ENCODE measurements around the gene ARRB1. TPM values are rescaled to one million over a fixed set of nuclear protein-coding genes. Genes with fewer than 3 reads are reported as not detected.
"Not testable (repeated sequence)": the region's sequence is repeated elsewhere in the genome, so short reads cannot be mapped to it uniquely, and the experiment has no call there.

Gene ARRB1
- total and polyA plus RNA-seq, 9 donors, result 14.0 to 22.7 (median 20.6) TPM

- WGBS (ENCODE audit: insufficient coverage), result 20% methylated on average over 4 of the region's 8 CpGs
These were observed 37.8 kb downstream of the ARRB1 start for GRCh38 chr11:75313513-75314272.

GRCh38 chr11:75312346-75312745 lies 39.1 kb downstream of the ARRB1 start:
- Histone ChIP-seq H3K9me3 (replicated peaks; ENCODE audit: control insufficient read depth, low read depth, low read length) (no peaks in the 10 kb centered on the region), H3K27me3 (ENCODE audit: control insufficient read depth, insufficient read depth, low read length) (no peaks in the 10 kb centered on the region), H3K4me1 (ENCODE audit: control insufficient read depth, insufficient read depth, low read length) (peaks cover 38% of the 10 kb centered on the region), H3K4me3 (ENCODE audit: low read length) (no peak overlapping the region), H3K36me3 (ENCODE audit: control insufficient read depth, insufficient read depth, low read length) (peaks cover 5% of the 10 kb centered on the region), H3K27ac (ENCODE audit: low read length) (peak overlapping the region; percentile 88)
- no peak for DNase-seq
- WGBS (ENCODE audit: insufficient coverage), result 80% methylated on average over 1 of the region's 2 CpGs

More at GRCh38 chr11:75313513-75314272, 37.8 kb downstream of the ARRB1 start:
- Histone ChIP-seq H3K4me1 (ENCODE audit: control insufficient read depth, insufficient read depth, low read length) (peaks cover 39% of the 10 kb centered on the region), H3K9me3 (replicated peaks; ENCODE audit: control insufficient read depth, low read depth, low read length) (no peaks in the 10 kb centered on the region), H3K4me3 (ENCODE audit: low read length) (no peak overlapping the region), H3K27me3 (ENCODE audit: control insufficient read depth, insufficient read depth, low read length) (no peaks in the 10 kb centered on the region), H3K36me3 (ENCODE audit: control insufficient read depth, insufficient read depth, low read length) (peaks cover 5% of the 10 kb centered on the region), H3K27ac (ENCODE audit: low read length) (peak overlapping the region; percentile 88)
- peak; percentile 87 for DNase-seq

DNA sequence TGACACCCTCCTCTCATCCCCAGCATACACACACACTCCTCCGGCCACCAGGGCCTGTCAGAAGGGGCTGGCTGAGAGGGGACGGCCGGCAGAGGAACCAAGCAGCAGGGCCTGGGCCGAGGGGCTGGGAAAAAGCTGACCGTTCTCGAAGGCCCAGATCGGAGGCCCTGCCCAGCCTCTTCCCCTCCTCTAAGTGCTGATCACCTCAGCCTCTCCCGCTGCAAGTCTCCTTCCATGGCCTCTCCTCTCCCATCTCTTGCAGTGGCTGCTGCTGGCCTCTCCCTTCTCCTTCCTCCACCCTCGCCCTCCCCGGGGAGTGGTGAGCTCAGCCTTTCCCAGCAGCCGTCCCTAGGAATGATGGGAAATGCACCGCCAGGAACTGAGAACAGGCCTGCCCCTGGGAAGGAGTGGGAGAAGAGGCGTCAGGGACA lies 39.6 kb downstream of the ARRB1 start:
- 23% methylated on average over 8 of the region's 13 CpGs for WGBS (ENCODE audit: insufficient coverage)
- DNase-seq, result peak; percentile 97
- peak overlapping the region; percentile 88 for H3K27ac ChIP-seq (ENCODE audit: low read length)
- H3K4me3 ChIP-seq (ENCODE audit: low read length), result peak overlapping the region; percentile 33
- H3K9me3 ChIP-seq (replicated peaks; ENCODE audit: control insufficient read depth, low read depth, low read length), result no peaks in the 10 kb centered on the region
- peaks cover 5% of the 10 kb centered on the region for H3K36me3 ChIP-seq (ENCODE audit: control insufficient read depth, insufficient read depth, low read length)
- no peaks in the 10 kb centered on the region for H3K27me3 ChIP-seq (ENCODE audit: control insufficient read depth, insufficient read depth, low read length)
- H3K4me1 ChIP-seq (ENCODE audit: control insufficient read depth, insufficient read depth, low read length), result peaks cover 41% of the 10 kb centered on the region

DNA sequence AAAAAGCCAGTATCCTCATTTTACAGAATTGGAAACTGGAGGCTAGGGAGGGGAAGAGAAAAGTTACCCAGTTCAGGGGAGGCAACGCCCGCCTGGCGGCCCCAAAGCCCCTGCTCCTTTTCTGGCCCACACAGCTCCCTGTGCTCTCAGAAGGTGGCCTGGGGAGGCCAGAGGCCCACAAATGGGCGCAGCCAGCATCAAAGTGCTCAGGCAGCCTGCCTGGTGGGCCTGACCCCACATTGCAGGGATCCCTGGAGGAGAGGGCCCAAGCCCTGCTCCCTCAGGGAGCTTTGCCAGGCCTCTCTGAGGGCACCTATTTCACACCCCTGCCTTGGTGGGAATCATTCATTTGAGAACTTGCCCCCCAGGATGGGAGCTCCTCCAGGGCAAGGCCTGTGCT lies 42.5 kb downstream of the ARRB1 start:
- H3K9me3 ChIP-seq (replicated peaks; ENCODE audit: control insufficient read depth, low read depth, low read length), result no peaks in the 10 kb centered on the region
- no peak for DNase-seq
- peaks cover 5% of the 10 kb centered on the region for H3K36me3 ChIP-seq (ENCODE audit: control insufficient read depth, insufficient read depth, low read length)
- peaks cover 40% of the 10 kb centered on the region for H3K4me1 ChIP-seq (ENCODE audit: control insufficient read depth, insufficient read depth, low read length)
- H3K27ac ChIP-seq (ENCODE audit: low read length), result no peak overlapping the region
- no peaks in the 10 kb centered on the region for H3K27me3 ChIP-seq (ENCODE audit: control insufficient read depth, insufficient read depth, low read length)
- H3K4me3 ChIP-seq (ENCODE audit: low read length), result no peak overlapping the region
- WGBS (ENCODE audit: insufficient coverage), result 93% methylated on average over 4 of the region's 4 CpGs

DNA sequence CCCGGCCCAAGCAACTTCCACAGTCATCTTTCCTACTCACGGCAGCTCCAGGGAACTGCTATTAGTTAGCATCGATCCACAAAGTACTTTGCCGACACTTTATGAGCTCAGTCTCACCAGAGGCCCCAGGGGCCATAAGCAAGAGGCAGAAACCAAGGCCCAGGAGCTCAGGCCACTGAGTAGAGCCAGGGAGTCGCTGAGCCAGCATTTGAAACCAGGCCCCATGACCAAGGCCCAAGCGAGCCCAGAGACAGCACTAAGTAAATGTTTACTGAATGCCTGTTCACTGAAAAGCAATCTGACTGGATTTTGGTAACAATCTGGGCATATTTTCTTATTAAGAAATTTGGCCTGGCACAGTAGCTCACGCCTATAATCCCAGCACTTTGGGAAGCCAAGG lies 43.3 kb downstream of the ARRB1 start:
- no peak for DNase-seq
- Histone ChIP-seq H3K4me1 (ENCODE audit: control insufficient read depth, insufficient read depth, low read length) (peaks cover 31% of the 10 kb centered on the region), H3K27me3 (ENCODE audit: control insufficient read depth, insufficient read depth, low read length) (no peaks in the 10 kb centered on the region), H3K4me3 (ENCODE audit: low read length) (no peak overlapping the region), H3K36me3 (ENCODE audit: control insufficient read depth, insufficient read depth, low read length) (peaks cover 5% of the 10 kb centered on the region), H3K27ac (ENCODE audit: low read length) (no peak overlapping the region), H3K9me3 (replicated peaks; ENCODE audit: control insufficient read depth, low read depth, low read length) (no peaks in the 10 kb centered on the region)
- 71% methylated on average over 6 of the region's 7 CpGs for WGBS (ENCODE audit: insufficient coverage)

GRCh38 chr11:75307058-75307457 lies 44.4 kb downstream of the ARRB1 start:
- Histone ChIP-seq H3K27ac (ENCODE audit: low read length) (peak overlapping the region; percentile 9), H3K9me3 (replicated peaks; ENCODE audit: control insufficient read depth, low read depth, low read length) (no peaks in the 10 kb centered on the region), H3K4me1 (ENCODE audit: control insufficient read depth, insufficient read depth, low read length) (peaks cover 28% of the 10 kb centered on the region), H3K4me3 (ENCODE audit: low read length) (no peak overlapping the region), H3K27me3 (ENCODE audit: control insufficient read depth, insufficient read depth, low read length) (no peaks in the 10 kb centered on the region), H3K36me3 (ENCODE audit: control insufficient read depth, insufficient read depth, low read length) (peaks cover 5% of the 10 kb centered on the region)
- 100% methylated on average over 1 of the region's 3 CpGs for WGBS (ENCODE audit: insufficient coverage)
- DNase-seq, result no peak

GRCh38 chr11:75306529-75306928 lies 44.9 kb downstream of the ARRB1 start:
- 75% methylated on average over 8 of the region's 10 CpGs for WGBS (ENCODE audit: insufficient coverage)
- Histone ChIP-seq H3K27me3 (ENCODE audit: control insufficient read depth, insufficient read depth, low read length) (no peaks in the 10 kb centered on the region), H3K4me3 (ENCODE audit: low read length) (no peak overlapping the region), H3K27ac (ENCODE audit: low read length) (peak overlapping the region; percentile 9), H3K4me1 (ENCODE audit: control insufficient read depth, insufficient read depth, low read length) (peaks cover 30% of the 10 kb centered on the region), H3K36me3 (ENCODE audit: control insufficient read depth, insufficient read depth, low read length) (peaks cover 5% of the 10 kb centered on the region), H3K9me3 (replicated peaks; ENCODE audit: control insufficient read depth, low read depth, low read length) (no peaks in the 10 kb centered on the region)
- no peak for DNase-seq

GRCh38 chr11:75305993-75306392 lies 45.5 kb downstream of the ARRB1 start:
- Histone ChIP-seq H3K27me3 (ENCODE audit: control insufficient read depth, insufficient read depth, low read length) (no peaks in the 10 kb centered on the region), H3K27ac (ENCODE audit: low read length) (no peak overlapping the region), H3K9me3 (replicated peaks; ENCODE audit: control insufficient read depth, low read depth, low read length) (no peaks in the 10 kb centered on the region), H3K4me3 (ENCODE audit: low read length) (no peak overlapping the region), H3K4me1 (ENCODE audit: control insufficient read depth, insufficient read depth, low read length) (peaks cover 31% of the 10 kb centered on the region), H3K36me3 (ENCODE audit: control insufficient read depth, insufficient read depth, low read length) (peaks cover 5% of the 10 kb centered on the region)
- no peak for DNase-seq
- WGBS (ENCODE audit: insufficient coverage), result 85% methylated on average over 5 of the region's 6 CpGs

- no peak overlapping the region for H3K27ac ChIP-seq (ENCODE audit: low read length)
- H3K4me3 ChIP-seq (ENCODE audit: low read length), result no peak overlapping the region
- 62% methylated on average over 2 of the region's 3 CpGs for WGBS (ENCODE audit: insufficient coverage)
These were observed 46.0 kb downstream of the ARRB1 start for GRCh38 chr11:75305452-75305851.

GRCh38 chr11:75304941-75305340 lies 46.5 kb downstream of the ARRB1 start:
- peaks cover 26% of the 10 kb centered on the region for H3K4me1 ChIP-seq (ENCODE audit: control insufficient read depth, insufficient read depth, low read length)
- H3K27me3 ChIP-seq (ENCODE audit: control insufficient read depth, insufficient read depth, low read length); H3K36me3 ChIP-seq (ENCODE audit: control insufficient read depth, insufficient read depth, low read length); H3K9me3 ChIP-seq (replicated peaks; ENCODE audit: control insufficient read depth, low read depth, low read length); H3K4me3 ChIP-seq (ENCODE audit: low read length); DNase-seq; H3K27ac ChIP-seq (ENCODE audit: low read length): not testable (repeated sequence)
- 92% methylated on average over 2 of the region's 4 CpGs for WGBS (ENCODE audit: insufficient coverage)

More at GRCh38 chr11:75305452-75305851, 46.0 kb downstream of the ARRB1 start:
- Histone ChIP-seq H3K9me3 (replicated peaks; ENCODE audit: control insufficient read depth, low read depth, low read length) (no peaks in the 10 kb centered on the region), H3K36me3 (ENCODE audit: control insufficient read depth, insufficient read depth, low read length) (peaks cover 3% of the 10 kb centered on the region), H3K4me1 (ENCODE audit: control insufficient read depth, insufficient read depth, low read length) (peaks cover 27% of the 10 kb centered on the region), H3K27me3 (ENCODE audit: control insufficient read depth, insufficient read depth, low read length) (no peaks in the 10 kb centered on the region)
- no peak for DNase-seq

Data from muscle of leg (tissue), 11 donors.